NCI-H2081 (cell line): ENCODE results near the gene OR10A7.
"Not testable (repeated sequence)": the region's sequence is repeated elsewhere in the genome, so short reads cannot be mapped to it uniquely, and the experiment has no call there.

ENCODE experiments used
- DNase-seq, 2 experiments: peaks; one replicate each; lab custom pipeline; 2025; lab: John Stamatoyannopoulos, UW

The OR10A7 gene, protein sequence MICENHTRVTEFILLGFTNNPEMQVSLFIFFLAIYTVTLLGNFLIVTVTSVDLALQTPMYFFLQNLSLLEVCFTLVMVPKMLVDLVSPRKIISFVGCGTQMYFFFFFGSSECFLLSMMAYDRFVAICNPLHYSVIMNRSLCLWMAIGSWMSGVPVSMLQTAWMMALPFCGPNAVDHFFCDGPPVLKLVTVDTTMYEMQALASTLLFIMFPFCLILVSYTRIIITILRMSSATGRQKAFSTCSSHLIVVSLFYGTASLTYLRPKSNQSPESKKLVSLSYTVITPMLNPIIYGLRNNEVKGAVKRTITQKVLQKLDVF

DNA sequence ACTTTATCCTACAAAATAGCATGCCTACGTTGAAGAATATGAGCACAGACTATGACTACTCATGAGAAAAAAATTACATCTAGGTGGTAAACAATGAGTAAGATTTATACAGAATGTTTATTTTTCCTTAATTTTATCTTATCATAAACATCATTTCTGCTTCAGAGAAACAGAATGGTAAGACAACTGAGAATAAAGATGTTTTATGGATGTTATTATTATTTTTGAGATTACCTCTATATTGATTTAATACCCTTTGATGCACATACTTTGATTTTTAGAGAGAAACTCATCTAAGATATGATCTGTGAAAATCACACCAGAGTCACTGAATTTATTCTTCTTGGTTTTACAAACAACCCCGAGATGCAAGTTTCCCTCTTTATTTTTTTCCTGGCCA, at the start of gene OR10A7:
Gene OR10A7 (plus strand): TSS at position 301 of the 400 bp plus-strand sequence. CDS start 0 bp downstream, at position 301.
- no peak for DNase-seq

DNA sequence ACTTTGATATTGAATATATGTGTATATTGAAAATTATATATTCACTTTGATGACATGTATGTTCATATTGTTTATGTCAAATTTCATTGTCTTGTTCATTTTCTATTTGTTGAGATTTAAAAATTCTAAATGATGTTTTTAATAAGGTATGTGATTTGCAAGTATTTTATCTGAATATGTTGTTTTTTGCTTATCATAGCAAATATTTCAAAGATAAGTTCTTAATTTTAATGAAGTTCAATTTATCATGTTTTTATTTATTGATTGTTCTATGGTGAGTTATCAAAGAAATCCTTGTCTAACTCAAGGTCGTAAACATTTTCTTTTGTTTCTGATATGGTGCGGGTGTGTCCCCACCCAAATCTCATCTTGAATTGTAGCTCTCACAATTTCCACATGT, 49.4 kb upstream of the OR10A7 start:
- no peak for DNase-seq

GRCh38 chr12:55171846-55172245, 49.0 kb upstream of the OR10A7 start:
- not testable (repeated sequence) for DNase-seq

- DNase-seq, result no peak
These were observed 48.1 kb upstream of the OR10A7 start for GRCh38 chr12:55172686-55173085.

DNA sequence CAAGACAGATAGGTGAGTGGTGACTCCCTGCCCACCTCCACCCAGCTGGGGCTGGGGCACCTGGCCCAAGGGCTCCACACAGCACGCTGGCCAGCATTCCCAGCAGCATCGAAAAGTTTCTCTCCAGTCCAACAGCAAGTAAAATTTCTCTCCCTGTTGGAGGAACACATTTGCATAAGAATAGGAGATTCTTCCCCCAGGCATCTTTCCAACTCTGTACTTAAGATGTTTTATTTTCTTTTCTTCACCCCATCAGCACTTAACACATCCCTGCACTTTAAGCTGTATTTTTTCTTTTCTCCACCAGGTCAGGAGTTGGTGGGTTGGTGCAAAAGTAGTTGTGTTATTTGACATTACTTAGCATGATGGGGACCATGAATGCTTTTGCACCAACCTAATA, 47.4 kb upstream of the OR10A7 start:
- DNase-seq, result no peak

DNA sequence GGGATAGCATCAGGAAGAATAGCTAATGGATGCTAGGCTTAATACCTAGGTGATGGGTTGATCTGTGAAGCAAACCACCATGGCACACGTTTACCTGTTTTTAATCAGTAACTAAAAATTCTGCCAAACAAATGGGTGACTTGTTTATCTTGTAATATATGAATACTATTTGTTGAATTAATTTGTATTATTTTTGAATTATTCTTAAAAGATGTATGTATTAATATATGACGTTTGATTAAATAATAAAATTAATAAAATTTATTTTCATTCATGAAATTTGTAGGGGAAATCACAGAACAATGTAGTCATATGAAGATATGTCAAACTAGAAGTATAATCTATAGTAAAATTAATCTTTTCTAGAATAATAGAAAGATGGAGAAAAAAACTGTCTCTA, 32.3 kb upstream of the OR10A7 start:
- no peak for DNase-seq

DNA sequence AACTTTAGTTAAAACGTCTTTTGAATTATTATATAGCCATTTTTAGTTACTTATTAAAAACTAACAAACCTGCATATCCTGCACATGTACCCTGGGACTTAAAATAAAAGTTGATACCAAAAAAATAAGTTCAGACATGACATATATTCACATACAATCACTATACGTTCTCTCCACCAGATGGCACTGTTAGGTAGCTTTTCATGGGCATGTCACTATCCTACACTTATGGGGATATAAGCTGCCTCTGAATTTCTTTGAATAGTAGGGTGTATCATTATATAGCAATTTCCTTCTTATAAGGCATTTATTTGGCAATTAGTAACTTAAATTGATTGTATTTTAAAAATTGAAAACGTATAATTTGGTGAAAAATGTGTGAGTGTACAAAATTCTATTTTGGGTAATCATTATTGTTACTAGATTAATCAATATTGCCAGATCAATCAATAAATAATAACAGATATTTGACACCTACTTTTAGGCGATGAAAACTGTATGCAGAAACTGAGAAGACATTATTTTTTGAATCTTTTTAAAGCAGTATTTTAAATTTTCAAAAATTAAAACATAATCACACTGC, 31.8 kb upstream of the OR10A7 start:
- peak; percentile 60 to 65 for DNase-seq

DNA sequence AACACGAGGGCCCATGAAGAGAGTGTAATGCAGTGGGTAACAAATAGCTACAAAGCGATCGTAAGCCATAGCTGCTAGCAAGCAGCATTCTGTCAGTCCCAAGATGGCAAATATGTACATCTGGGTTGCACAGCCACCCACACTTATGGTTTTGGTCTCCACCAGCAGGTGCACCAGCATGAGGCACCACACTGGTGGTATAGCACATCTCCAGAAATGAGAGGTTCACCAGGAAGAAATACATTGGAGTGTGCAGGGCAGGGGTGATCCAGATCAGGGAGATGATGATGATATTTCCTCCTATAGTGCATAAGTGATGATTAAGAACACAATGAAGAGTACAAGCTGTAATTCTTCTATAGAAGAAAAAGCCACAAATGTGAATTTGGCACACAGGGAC, 26.4 kb upstream of the OR10A7 start:
- DNase-seq, result no peak

- DNase-seq, result no peak
These were observed 5.7 kb downstream of the OR10A7 start for GRCh38 chr12:55226523-55226922.

DNA sequence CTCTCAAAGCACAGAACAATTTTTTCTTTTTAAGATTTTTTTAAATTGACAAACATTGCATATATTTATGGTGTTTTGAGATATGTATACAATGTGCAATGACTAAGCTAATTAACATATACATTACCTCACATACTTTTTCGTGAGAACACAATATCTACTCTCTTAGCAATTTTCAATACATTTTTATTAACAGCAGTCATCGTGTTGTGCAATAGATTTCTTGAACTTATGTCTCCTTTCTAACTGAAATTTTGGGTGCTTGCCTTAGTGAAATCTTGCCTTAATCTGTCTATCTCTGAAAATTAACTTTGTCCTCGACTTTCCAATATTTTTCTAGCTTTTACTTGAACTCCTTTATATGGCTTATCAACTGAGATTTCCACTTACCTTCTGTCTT, 6.8 kb downstream of the OR10A7 start:
- no peak for DNase-seq

- DNase-seq, result no peak
These were observed 23.5 kb downstream of the OR10A7 start, which contains the start of gene OR6C74 for GRCh38 chr12:55244309-55244708. TSS of gene OR6C74 (plus strand) at chr12:55244609. CDS start at chr12:55247288, 2,679 bp downstream.

- DNase-seq, result no peak
These were observed 25.3 kb downstream of the OR10A7 start for GRCh38 chr12:55246159-55246558.

GRCh38 chr12:55250944-55251343, 30.1 kb downstream of the OR10A7 start:
- DNase-seq, result no peak

DNA sequence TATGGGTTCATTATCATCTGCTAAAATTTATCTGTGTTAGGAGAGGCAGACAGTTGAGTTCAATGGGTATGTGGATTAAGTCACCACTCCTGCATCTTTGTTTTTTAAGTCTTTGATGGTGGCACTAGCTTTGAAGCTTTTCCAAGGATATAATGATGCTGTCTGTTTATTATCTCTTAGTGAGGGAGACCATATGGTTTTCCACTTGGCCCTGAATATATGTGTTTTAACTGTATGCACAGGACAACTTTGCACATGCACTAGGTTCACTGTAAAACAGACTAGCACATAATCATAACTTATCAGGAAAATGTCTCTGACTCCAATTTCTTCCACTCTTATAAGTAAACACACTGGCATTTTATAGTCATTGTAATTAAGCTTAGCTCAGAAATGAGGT, 32.5 kb downstream of the OR10A7 start:
- no peak for DNase-seq

- no peak for DNase-seq
These were observed 36.0 kb downstream of the OR10A7 start for GRCh38 chr12:55256831-55257230.

DNA sequence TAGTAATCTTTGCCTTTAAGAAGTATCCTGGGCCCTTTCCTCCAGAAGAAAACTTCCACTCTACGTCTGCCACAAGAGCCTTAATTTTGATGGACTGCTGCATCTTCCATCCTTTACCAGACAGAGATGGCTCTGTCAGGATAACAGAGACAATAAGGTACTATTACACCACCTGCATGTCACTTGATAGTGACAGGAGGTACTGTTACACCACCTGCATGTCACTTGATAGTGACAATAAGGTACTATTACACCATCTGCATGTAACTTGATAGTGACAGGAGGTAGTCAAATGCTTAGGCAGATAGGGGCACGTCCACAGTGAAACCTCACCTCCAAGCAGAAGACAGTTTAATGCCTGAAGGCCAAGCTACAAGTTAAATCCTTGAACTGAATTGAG, 37.5 kb downstream of the OR10A7 start:
- DNase-seq, result no peak
